Left kidney (tissue), 2 donors: ENCODE data around the gene FOXK2. TPM values are rescaled to one million over a fixed set of nuclear protein-coding genes. Genes with fewer than 3 reads are reported as not detected.

Source experiments
- DNase-seq: peaks from one replicate; pipeline ENCODE4 v3.0.0-alpha.2; 2013
- polyA plus RNA-seq: library from polyadenylated mRNA; unstranded; fragments of 120-200 nt; gene quantifications from one replicate; pipeline ENCODE4 v1.2.1, GENCODE V29; 2013; ENCODE audit not compliant: insufficient read length

Gene FOXK2
- polyA plus RNA-seq, 1 donor: 38.3 TPM

DNA sequence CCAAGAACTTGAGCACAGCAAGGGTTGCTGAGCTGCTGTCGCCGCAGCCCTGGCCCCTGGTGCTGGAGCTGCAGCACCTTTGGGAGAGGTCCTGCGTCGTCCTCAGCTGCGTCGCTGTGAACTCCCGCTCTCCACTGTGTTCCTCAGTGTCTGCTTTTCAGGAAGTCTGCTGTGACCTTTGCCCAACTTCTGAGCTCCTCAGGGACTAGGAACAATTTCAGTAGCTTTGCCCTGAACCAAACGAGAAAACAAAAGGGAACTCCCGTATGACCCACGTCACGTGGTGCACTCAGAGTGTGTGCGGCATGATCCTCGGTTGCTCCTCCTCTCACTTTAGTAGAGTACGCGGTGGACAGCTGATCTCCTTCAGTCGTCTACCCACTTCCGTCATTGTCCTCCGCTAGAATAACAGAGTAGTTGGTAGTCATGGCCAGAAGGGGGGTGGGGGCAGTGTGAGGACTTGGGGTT, 84.5 kb downstream of the FOXK2 start:
- DNase-seq: peak; percentile 45

DNA sequence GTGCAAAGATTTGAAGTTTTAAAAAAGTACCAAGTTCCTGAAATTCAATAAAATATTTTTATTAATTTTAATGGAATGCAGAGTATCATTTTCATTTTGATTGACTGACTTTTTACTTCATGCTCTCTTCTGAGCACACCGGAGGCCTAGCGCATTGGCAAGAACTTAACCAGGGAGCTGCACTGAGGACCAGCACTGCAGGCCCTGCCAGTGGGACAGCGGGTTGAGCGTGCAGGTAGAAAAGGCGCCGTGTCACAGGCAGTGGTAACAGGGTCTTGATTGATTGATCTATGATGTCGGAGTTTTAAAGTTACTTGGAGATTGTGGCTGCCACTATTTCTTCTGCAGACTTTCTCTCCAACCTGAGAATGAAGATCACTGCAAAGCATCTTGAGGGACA, 85.0 kb downstream of the FOXK2 start:
- no peak for DNase-seq

DNA sequence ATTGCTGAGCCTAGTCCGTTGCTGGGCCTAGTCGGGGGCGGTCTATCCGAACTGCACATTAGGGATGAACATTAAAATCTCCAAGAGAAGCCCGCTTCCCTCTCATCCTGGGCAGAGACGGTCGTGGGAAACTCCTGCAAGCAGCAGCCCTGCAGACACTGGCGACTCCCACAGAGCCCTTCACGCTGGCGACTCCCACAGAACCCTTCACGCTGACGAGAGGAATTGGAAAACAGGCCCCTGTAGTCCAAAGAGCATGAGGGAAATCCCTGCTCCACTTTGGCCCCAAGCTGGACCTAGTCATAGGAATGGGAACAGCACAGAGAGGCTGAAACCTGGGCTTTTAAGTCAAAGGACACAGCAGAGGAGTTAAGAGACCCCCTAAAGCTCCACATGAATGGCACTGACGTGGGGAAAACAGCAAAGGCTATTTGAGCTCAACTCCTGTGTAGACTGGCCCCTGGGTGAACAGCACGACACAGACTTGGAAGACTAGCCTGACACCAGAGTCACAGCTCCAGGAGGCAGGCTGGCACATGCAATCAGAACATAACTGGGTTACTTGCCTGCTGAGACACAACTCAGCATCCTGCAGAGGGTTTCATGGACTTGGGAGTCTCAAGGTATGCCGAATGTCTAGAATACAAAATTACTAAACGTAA, 86.5 kb downstream of the FOXK2 start:
- no peak for DNase-seq

DNA sequence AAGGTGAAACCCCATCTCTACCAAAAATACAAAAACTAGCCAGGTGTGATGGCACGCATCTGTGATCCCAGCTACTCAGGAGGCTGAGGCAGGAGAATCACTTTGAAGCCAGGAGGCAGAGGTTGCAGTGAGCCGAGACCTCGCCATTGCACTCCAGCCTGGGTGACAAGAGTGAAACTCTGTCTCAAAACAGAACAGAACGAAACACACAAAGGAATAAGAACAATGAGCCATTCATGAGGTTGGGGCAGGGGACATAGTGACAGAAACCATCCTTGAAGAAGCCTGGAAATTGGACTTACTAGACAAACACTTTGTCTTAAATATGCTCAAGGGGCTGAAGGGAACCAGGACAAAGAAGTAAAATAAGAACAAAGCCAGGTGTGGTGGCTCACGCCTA, 89.3 kb downstream of the FOXK2 start:
- DNase-seq: no peak

DNA sequence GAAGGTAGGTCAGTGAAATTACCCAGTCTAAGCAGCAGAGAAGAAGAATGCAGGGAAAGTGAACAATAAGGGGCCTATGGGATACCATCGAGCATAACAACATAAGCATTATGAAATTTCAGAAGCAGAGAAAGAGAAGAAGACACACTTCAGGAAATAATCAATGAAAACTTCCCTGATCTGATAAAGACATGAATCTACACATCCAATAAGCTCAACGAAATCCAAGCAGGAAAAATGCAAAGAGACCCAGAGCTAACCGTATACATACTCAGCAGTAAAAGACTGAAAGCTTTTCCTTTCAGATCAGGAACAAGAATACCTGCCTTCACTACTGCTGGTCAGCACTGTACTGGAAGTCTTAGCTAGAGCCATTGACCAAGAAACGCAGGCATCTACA, 90.1 kb downstream of the FOXK2 start:
- DNase-seq: no peak

DNA sequence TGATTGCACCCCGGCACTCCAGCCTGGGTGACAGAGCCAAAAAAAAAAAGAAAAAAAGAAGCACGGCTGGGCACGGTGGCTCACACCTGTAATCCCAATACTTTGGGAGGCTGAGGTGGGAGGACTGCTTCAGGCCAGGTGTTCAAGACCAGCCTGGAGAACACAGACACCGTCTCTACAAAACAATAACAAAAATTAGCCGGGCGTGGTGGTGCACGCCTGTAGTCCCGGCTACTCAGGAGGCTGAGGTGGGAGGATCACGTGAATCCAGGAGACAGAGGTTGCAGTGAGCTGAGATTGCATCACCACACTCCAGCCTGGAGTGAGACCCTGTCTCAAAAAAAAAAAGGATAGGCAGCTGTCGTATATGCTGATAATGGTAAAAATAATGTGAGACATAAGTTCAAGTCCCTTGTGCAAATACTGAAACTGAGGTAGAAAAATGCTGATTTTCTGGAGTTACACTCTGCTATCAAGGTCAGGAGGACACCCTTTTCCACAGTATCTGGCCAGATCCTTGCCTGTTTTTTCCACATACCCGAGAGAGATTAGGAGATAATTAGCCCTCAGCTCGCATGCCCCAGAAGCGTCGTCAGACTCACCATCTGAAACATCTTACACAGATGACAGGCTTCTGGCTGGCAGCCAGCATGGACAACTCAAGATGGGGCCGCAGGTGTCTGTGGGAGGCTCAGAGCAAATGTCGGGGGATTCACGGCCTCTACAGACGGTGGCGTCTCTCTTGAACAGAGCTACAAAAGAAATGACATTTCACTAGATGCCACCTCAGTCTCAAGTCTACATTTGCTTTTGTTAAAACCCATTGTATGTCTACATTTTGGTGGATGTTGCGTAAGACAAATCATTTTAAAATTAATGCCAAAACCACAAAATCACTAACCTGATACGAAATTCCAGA, 91.9 kb downstream of the FOXK2 start:
- peak; percentile 43 for DNase-seq

DNA sequence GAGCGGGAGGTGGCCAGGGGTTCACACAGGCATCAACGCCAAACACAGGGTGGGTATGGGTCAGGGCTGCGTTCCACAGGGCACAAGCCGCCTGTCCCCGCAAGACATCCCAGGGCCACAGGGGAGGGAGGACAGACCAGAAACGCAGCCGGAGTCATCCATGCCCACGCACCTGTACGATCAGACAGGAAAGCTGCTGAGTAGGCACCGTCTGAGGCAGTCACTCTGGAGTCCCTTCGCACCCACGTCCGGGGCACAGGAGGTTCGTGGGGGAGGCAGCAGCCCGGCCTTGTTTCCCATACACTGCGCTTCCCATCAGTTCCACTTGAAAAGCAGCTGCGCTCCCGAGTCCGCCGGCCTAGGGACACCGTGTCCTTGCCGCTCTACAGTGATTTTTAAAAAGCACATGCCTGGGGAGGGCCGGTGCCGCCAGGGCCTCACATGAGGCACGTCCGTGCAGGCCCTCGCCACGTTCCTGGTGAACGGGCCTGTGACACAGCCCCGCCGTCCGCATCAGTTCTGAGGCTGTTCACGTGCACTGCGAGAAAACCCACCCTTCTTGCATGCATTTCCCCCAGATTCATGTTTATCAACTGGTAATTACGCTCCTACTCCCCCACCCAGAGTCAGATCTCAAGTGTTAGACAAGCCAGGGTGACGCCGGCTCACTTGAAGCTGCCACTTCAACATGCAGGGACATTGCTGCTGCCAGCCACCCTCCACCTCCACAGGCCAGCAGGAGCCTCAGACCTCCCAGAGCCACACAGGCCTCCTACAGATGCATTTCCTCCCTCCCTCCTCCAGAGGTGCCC, 94.0 kb downstream of the FOXK2 start:
- DNase-seq: no peak

DNA sequence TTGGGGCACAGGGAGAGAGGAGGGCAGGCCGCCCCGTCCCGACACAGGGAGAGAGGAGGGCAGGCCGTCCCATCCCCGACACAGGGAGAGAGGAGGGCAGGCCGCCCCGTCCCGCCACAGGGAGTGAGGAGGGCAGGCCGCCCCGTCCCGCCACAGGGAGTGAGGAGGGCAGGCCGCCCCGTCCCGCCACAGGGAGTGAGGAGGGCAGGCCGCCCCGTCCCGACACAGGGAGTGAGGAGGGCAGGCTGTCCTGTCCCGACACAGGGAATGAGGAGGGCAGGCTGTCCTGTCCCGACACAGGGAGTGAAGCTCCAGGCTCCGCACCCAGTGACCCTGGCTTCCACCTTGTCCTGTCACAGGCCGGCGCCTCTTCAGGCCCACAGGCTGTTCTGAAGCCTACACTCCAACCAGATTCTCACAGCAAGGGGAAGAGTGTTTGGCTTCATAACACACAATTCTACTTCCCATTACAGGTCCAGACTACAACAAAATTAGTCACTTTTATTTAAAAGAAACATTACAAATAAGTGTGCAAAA, 94.6 kb downstream of the FOXK2 start:
- DNase-seq: no peak

DNA sequence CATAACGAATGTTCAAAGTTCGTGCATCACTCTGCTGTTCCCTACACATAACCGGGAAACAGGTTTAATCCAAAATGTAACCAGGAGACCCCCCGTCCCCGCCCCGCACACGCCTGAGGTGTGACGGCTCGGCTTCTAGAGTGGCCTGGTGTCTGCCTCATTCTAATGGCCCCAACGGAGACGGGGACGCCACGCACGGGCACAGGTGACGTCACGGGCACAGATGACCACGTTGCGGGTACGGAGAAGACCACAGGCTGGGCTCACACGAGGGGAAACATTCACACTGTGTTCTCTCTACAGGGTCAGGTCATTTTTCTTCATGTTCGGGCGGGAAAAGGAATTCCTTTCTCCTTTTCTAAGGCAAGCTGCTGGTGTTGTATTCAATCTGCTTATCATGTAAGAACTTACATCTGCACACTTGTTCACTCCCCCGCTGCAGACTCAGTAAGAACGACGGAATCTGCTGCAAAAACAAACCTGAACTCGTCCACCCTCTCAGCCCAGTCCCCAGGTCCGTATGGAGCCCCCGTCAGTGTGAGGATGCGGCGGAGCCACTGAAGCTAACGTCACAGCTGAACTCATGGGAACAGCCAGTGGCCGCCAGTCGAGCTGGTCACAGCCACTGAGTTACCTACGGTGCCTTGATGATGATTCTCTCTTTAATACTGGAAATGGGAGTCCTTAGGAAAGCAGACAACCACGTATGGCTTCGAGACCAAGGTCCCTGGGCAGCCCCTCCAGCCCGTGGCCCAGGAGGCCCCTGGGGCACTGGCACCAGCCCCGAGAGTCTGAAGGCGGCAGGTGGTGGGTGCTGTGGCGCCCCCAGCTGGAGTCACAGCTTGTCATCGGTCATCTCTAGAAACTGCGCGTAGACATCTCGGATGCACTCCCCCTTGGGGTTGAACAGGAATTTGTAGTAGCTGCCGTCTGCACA, 95.8 kb downstream of the FOXK2 start:
- DNase-seq: no peak

DNA sequence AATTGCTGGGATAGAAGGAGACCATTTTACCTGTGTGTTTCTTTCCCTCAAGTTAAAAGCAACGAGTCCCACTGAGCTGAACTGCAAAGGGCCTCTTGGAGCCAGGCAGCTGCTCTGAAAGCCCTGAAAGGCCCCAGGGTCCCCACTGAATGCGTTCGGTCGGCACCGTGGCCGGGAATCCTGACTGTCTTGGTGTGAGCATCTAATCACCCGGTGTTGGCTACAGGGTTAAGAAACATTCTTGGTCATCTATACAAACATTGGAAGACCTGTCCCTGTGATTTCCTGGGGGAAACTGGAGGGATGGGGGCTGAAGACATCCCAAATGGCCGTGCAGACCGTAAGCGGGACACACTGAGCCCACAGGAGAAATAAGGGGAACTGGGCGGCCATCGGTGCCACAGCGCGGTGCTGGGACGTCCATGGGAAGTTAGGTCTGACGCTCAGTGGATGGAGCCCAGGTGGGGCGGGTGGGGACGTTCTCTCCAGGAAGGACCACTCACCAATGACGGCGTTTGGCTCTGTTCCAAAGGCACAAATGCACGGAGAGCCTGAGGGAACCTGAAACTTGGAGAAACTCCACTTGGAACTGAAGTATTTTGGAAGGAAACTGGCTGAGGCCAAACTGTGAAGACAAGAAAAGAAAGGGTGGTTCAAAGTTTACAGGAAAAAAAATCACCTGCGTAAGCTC, 96.6 kb downstream of the FOXK2 start:
- no peak for DNase-seq

DNA sequence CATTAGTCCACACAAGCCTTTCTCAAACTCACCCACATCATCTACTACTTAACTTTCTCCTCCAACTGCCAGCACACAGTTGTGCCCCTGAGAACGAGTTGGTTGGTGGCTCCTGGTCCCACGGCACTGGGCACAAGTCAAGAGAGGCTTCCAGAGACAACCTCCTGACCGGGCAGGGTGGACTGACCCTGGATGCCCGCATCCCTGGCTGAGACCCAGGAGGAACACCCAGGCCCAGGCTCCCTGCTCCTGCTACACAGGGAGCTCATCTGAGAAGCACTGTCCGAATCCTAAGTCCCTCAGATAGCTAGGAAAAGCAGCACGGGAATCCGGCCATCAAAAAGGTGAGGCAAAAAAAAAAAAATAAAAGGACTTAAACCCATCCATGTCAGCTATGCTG, 99.7 kb downstream of the FOXK2 start:
- DNase-seq: no peak

DNA sequence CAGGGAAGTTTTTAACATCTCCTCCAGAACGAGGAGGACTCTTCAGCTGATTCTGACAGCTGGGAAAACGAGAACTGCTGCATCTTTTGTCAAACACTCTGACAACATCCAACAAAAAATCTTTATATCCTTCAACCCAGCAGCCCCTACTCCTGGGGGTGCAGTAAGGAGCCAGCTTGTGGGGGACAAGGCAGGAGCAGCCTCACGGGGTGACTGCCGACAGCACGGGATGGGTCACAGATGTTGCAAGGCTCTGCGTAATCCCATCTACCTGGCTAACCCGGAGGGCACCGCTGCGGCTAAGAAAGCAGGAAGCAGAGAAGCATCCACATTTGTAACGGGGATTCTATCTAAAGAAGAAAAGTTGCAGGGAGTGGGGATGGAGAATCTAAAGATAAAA, 100.1 kb downstream of the FOXK2 start:
- DNase-seq: no peak

DNA sequence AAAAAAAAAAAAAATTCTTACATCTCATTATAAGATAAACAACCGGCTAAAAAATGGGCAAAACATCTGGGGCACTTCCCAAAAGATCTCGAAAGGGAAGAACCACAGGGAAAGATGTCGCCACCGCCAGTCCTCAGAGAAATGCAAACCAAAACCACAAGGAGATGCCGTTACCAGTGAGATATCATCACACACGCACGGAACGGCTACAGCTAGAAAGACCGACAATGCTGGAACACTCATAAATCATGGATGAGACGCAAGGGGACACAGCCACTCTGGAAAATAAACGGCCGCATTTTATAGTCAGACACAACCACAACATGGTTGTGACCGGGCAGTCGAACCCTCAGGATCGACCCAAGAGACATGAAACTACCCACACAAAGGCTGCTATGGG, 104.2 kb downstream of the FOXK2 start:
- no peak for DNase-seq

DNA sequence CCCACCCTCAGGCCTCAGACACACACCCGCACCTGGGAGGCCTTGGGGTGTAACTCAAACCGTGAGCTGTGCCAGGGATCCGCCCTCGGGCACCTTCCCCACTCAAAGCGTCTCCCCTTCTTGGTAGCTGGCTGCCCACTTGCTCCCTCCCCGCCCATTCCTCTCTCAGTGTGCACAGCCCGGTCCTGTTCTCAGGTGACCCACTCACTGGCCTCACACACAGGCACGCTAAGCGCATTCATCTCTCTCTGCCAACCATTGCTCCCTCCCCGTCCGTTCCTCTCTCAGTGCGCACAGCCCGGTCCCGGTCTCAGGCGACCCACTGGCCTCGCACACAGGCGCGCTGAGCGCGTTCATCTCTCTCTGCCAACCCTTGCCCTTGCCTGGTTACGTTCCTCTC, 107.9 kb downstream of the FOXK2 start:
- DNase-seq: no peak

DNA sequence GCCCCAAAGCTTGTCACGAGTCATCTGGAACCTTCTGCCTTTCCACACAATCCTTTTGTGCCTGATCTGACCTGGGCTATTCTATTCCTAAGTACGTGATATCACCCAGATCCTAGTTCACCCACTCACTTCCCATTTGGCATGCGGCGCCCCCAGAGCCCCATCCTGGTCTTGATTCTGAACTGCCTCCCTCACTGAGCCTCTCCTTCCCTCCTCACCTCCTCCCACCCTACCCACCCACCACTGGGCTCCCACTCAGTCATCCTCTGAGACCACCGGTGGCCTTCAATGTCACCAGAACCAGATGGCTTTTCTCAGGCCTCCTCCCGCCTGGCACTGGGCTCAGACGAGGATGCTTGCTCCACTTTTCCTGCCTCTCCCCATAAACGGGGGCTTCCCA, 110.2 kb downstream of the FOXK2 start:
- DNase-seq: no peak

DNA sequence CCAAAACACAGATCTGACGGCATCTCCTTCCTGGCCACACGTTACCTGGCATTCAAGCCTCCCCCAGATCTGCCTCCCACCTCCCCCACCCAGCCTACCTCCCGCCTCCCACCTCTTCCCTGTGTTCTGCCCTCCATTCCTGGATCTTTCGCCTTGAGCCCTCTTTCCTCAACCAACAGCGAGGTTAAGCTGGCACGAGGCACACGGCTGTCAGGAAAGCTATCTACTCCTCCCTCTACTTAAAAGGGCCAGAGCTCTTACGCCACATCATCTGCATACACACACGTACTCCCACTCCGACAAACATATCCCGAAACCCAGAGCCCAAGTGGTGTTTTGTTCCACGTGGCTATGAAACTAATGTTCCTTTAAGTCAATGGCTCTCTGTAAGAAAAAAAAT, 110.7 kb downstream of the FOXK2 start:
- no peak for DNase-seq

DNA sequence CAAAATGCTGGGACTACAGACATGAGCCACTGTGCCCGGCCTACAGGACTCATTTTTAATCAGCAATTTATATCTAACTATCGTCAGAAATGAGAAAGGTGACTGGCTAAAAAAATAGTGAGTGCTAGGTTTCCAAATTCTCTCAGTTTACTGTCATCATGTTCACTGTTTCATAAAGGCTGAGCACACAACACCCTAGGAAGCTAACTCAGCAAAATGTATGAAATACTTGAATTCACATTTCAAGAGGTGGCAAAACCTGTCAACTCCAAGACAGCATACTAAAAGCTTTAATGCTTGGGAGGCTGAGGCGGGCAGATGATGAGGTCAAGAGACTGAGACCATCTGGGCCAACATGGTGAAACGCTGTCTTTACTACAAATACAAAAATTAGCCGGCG, 112.0 kb downstream of the FOXK2 start:
- no peak for DNase-seq

DNA sequence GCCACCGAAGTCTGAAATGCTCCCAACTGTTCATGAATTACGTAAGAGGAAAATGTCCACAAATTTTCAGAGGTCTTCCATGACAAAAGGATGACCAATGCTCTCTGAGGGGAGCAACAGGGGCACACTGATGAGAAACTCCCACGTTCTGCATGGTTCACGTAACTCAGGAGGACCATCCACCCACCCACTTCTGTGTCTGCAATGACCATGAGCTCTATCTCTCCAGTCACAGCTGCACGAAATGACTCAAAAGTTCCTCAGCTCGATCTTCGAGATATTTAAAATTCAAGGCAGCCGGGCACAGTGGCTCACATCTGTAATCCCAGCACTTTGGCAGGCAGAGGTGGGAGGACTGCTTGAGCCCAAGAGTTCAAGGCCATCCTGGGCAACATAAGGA, 112.9 kb downstream of the FOXK2 start:
- no peak for DNase-seq

DNA sequence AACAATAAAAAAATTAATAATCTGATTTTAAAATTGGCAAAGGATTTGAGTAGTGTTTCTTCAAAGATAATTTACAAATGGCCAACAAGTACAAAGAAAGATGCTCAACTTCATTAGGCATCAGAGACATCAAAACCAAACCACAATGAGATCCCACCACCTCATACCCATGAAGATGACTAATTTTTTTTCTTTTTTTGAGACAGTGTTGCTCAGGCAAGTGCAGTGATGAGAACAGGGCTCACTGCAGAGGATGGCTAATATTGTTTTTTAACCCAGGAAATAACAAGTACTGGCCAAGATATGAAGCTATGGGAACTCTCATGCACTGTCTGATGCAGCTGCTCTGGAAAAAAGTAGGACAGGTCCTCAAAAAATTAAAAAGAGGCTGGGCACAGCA, 113.8 kb downstream of the FOXK2 start:
- no peak for DNase-seq
